GM12872 (cell line): ENCODE data around the gene GYG2.

ENCODE experiments used
- TF ChIP-seq, protein P1 (sequence below): IDR thresholded peaks from 3 replicates; pipeline ENCODE4 v1.5.1; 2011; ENCODE audit warnings: low read depth, mild to moderate bottlenecking, low read length, moderate library complexity; ENCODE audit not compliant: insufficient read depth

GYG2 gene

DNA sequence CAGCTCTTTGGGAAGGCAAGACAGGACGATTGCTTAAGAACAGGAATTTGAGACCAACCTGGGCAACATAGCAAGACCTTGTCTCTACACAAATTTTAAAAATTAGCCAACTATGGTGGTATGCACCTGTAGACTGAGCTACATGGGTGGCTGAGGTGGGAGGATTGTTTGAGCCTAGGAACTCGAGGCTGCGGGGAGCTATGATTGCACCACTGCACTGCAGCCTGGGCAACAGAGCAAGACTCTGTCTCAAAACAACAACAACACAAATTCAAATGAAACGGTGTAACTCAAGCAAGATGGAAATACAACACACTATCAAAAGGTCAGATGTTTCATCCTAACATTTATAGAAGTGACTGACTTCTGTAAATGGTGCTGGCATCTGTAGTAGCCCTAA lies 39.8 kb upstream of the GYG2 start:
- TF ChIP-seq, protein P1, sequence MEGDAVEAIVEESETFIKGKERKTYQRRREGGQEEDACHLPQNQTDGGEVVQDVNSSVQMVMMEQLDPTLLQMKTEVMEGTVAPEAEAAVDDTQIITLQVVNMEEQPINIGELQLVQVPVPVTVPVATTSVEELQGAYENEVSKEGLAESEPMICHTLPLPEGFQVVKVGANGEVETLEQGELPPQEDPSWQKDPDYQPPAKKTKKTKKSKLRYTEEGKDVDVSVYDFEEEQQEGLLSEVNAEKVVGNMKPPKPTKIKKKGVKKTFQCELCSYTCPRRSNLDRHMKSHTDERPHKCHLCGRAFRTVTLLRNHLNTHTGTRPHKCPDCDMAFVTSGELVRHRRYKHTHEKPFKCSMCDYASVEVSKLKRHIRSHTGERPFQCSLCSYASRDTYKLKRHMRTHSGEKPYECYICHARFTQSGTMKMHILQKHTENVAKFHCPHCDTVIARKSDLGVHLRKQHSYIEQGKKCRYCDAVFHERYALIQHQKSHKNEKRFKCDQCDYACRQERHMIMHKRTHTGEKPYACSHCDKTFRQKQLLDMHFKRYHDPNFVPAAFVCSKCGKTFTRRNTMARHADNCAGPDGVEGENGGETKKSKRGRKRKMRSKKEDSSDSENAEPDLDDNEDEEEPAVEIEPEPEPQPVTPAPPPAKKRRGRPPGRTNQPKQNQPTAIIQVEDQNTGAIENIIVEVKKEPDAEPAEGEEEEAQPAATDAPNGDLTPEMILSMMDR, result no peak

DNA sequence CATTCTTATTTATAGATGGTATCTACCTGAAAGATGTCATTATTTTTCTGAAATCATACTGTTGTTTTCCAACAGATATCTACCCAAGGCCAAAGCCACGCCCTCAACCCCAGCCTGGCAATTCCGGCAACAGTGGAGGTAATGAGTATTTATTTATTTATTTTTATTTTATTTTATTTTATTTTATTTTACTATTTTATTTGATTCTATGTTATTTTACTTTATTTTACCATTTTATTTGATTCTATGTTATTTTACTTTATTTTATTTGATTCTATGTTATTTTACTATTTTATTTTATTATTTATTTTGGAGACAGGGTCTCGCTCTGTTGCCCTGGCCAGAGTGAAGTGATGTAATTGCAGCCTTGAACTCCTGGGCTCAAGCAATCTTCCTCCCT lies 39.2 kb upstream of the GYG2 start:
- TF ChIP-seq, protein P1, result no peak

DNA sequence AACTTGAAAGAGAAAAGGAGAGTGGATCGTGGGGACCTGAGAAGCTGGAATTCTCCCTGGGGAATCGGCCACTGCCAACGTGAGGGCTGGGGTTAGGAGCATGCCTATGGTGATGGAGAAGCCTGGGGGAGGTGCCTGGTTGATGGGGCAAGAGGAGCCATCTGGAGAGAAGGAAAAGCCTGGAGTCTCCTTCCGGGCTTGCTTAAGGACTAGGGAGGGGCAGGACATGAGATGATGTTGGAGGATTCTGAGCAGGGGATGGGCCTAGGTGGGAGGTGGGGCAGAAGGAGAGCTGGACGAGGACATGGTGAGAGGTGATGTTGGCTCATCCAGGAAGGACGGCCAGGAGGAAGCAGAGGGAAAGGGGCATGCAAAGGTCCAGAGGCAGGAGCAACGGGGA lies 35.0 kb upstream of the GYG2 start:
- TF ChIP-seq, protein P1, result no peak

DNA sequence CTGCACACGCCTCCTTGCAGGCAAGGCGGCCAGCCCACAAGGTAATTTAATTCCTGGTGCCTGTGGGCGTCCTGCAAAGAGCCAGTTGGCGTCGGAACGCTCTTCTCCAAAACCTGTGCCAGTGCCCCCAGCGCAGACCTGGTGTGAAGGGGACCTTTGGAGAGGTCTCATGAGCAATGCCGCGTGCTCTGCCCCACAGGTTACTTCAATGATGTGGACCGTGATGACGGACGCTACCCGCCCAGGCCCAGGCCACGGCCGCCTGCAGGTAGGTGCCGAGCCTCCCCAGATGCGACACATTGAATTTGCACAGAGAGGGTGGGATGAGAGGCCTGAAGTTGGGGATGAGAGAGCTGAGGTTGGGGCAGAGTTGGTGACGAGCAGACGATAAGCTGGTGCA lies 34.4 kb upstream of the GYG2 start:
- TF ChIP-seq, protein P1, result no peak

DNA sequence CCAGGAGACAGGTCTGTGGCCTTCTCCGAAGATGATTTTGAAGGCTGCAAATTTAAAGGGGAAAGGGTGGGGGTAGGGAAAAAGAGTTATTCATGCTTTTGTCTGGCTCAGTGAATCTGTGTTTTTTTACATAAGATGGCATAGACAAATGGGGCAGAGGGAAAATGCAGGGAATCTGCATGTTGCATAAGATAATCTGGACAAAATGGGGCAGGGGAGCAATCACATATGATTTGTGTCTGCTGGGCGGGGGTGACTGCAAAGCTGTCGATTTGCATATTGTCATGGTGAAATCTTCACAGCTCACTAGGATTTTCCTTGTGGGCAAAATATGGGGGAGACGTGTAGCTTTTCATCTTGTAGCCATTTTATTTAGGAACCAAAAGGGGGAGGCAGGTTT lies 29.4 kb upstream of the GYG2 start:
- TF ChIP-seq, protein P1, result no peak

DNA sequence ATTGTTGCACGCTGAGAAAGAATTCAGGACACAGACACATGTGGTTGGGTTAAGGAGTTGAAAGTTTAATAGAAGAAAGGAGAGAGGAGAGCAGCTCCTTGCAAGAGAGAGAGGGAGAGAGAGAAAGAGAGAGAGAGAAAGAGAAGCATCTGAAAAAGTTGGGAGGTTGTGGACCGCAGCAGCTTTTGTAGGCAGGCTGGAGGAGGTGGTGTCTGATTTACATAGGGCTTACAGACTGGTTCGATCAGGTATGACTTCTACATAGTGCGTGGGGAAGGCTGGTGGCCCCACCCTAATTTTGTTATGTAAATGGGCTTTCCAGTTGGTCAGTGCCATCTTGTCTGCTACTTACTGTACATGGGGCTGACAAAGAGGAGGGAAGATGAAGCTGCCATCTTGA lies 27.5 kb upstream of the GYG2 start:
- TF ChIP-seq, protein P1, result no peak

DNA sequence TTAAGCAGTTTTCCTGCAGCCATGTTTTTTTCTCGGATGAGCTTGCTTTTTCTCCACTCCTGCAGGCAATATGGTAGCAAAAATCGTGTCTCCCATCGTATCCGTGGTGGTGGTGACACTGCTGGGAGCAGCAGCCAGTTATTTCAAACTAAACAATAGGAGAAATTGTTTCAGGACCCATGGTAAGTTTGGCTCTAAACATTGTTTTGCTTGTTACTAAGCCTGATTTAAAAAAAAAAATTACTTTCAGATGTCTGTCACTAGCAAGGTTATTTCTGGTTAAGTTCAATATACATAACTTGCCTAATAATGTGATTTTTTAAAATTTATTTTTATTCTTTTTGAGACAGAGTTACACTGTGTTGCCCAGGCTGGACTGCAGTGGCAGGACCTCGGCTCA lies 17.5 kb upstream of the GYG2 start:
- TF ChIP-seq, protein P1, result no peak
